Fibroblast of skin of right biceps (primary cell): ENCODE results near the gene KRTAP12-2.
"Not testable (repeated sequence)": the region's sequence is repeated elsewhere in the genome, so short reads cannot be mapped to it uniquely, and the experiment has no call there.

Source experiments
- DNase-seq: peaks from one replicate; pipeline ENCODE4 v3.0.0-alpha.2; 2013

Gene KRTAP12-2

DNA sequence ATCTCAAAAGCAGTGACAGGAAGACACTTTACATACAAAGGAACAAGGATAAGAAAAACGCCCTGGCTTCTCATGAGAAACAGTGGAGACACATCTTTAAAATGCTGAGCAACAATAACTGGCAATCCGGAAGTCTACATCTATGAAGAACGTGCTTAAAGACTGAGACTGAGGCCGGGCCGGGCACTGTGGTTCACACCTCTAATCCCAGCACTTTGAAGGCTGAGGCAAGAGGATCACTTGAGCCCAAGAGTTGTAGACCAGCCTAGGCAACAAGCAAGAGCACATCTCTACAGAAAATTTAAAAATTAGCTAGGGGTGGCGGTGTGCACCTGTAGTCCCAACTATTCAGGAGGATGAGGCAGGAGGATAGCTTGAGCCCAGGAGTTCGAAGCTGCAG is 17.4 kb upstream of the KRTAP12-2 start:
- DNase-seq: no peak

DNA sequence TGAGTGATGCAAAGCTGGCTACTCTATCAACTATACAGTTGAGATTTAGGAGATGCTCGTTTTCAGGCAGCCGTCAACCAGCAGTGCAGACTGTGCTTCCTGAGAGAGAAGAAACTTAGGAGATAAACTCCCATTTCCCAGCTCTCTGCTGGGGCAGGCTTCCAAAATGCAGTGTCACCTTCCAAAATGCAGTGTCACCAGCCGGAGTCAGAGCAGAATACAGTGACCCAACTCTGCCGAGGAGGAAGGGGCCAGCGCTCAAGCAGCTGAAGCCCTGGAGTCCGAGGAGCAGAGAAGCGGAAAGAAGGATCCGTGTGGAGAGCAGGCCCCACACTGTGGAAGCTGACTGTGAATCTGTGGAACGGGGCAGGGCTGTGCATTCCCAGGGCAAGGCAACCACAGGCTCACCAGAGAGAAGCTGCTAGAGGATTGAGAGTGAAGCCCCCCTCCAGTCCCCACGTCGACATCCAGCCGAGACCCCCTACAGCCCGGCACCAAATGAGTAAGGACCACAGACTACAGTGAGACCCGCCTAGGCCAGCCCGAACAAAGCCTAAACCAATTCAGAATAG is 15.9 kb upstream of the KRTAP12-2 start:
- no peak for DNase-seq

DNA sequence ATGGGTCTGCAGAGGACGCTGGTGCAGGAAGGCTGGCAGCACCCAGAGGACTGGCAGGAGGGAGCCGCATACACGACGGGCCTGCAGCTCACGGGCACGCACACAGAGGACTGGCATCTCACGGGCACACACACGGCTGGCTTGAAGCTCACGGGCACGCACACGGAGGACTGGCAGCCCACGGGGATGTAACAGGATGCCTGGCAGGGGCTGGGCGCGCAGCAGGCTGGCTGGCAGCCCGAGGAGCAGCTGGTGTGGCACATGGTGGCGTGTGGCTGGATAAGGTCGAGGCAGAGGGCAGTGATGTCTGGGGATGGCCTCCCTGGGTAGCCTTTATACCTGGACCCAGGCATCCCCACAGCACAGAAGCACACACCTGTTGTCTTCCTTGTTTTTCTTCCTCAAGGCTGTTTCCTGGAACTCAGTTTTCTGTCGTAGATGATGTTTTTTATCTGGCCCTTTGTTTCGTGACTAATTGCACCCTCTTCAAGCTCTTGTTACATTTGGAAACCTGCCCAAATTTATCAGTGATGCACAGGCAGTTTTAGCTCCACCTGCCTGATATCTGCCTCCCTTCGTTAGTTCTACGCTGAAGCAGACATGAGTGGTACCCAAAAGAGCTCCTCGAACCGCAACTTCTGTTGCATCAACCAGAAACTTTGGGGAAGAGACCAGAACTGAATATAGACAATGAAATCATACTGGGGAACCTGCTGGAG is 15.3 kb upstream of the KRTAP12-2 start, which contains the start of gene KRTAP12-1:
Gene KRTAP12-1 (minus strand): TSS at position 303 of the 719 bp plus-strand sequence. CDS start 40 bp downstream, at position 263.
- no peak for DNase-seq

DNA sequence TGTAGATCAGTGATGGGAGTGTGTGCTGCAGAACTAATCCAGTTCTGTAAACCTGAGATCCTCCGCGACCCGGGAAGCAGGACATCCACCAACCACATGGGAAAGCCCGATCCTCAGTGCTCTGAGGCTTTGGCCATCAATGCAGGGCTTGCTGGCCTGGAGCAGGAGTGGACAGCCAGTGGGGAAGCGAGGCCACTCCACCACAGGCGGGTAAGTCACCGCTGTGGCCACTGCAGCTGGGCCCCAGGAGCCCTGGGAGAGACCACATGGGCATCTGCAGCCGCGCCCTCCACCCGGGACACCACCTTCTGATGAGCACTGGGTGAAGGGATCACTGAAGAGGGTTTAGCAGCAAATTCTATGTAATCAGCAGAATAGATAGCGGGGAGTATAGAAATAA is 14.4 kb upstream of the KRTAP12-2 start:
- DNase-seq: no peak

DNA sequence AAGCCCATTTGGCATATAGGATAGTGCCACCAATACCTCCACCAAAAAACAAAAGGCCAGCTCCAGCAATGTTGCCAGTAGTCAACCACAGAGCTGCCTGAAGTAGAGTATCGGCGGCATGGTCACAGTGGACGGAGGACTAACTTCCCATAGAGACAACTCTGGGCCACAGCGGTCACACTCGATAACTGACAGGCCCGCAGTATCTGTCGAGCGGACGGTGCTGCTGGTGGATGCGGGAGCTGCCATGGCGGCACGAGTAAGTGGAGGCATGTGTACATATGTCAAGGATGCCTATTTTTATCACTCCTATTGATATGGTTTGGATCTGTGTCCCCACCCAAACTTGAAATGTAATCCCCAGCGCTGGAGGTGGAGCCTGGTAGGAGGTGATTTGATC is 11.2 kb upstream of the KRTAP12-2 start:
- DNase-seq: no peak

DNA sequence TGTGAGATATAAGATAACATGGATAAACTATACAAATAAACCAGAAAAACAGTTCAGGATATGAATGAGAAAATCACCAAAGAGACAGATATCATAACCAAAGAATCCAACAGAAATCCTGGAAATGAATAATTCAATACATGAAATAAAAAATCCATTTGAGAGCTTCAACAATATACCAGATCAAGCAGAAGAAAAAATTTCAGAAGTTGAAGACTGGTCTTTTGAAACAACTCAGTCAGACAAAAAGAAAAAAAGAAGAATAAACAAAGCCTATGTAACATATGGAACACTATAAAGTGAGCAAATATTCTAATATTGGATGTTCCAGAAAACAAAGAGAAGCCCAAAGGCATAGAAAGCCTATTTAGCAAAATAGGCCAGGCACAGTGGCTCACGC is 5.2 kb upstream of the KRTAP12-2 start:
- no peak for DNase-seq

DNA sequence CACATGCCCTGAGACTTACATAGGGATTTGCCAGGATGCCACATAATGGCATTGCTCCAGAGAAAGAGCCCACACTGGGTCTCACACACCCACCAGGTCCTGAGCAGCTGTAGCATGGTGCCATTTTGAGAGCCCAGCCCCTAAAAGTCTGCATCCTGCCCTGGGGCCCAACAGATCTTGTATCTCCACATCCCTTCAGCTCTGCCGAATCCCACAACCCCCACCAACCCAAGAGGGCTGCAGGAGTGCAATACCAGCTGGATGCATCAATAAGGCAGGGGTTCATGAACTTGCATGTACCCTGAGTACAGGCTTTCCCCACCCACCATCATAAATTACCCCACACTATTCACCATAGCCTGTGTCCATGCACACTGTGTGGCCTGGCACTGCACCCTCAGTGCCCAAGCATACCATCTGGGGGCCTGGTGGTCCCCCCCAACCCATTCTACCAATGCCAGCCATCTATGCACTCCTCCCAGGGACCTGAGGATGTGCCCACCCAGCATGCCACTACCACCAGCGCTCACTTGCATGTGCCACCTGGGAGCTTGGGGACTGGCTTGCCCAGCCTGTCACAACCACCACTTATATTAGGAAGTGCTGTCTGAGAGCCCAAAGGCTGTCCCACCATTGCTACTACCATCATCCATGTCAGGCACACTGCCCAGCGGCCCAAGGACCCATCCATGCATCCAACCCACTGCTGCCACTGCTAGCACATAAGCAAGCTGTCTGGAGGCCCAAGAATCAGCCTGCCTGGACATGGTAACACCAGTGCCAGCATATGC is 4.1 kb upstream of the KRTAP12-2 start:
- no peak for DNase-seq

DNA sequence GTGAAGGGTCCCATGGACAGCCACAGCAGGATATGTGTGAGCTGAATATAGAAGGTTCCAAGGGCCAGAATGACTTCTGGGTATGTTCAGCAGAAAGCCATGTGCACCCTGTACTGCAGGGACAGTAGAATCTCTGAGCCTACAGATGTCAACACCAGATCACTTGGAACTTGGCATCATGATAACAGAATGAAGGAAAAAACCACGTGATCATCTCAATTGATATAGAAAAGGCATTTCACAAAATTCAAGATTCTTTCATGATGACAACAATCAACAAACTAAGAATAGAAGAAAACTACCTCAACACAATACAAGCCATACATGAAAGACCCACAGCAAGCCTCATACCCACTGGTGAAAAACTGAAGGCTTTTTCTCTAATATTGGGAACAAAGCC is 885 bp upstream of the KRTAP12-2 start:
- no peak for DNase-seq

DNA sequence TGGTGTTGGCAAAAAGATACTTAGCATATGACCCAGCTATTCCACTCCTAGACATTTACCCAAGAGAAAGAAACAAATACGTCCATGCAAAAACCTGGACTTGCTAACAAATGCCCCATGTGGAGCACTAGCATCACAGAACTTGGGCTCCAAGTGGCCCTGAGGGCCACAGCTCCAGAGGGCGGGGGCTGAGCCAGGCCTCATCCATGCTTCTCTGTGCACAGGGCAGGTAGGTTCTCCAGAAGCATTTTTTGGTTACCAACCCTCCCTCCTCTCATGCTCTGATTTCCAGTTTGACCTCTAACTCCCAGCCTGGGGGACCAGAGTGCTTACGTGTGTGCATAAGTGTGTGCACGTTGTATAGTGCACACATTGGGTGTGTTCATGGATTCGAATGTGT is 2.0 kb downstream of the KRTAP12-2 start:
- DNase-seq: no peak

DNA sequence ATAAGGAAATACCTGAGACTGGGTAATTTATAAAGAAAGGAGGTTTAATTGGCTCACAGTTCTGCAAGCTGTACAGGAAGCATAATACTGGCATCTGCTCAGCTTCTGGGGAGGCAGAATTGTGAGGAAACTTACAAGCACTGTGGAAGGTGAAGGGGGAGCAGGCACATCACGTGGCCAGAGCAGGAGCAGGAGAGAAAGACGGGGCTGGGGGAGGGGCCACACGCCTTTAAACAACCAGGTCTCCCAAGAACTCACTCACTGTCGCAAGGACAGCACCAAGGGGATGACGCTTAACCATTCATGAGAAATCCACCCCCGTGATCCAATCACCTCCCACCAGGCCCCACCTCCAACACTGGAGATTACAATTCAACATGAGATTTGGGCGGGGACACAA is 5.2 kb downstream of the KRTAP12-2 start:
- DNase-seq: not testable (repeated sequence)

DNA sequence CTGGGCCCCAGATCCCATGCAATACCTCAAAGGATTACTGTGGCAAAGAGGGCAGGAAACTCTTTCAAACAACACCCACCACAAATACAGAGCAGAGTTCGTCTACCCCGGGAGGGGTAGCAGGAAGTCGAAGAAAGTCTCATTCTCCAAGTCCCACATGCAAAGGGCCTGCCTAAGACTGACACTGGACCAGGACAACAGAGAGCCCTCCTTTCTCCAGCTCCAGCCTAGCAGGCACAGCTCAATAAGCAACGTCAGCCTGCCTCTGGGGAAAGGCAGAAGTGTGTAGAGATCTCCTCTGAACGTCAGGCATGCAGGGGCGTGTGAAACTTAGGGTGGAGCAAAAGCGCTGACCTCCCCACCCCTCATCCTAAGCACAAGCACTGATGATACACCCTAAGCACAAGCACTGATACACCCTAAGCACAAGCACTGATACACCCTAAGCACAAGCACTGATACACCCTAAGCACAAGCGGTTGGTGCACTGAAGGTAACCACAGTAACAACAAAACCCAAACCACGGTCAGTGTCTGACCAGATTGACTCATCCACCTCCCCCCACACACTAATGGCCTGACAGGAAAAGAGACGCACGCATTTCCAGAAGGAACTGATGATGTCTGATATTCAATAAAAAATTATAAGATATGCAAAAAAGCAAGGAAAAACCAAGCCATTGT is 7.7 kb downstream of the KRTAP12-2 start:
- DNase-seq: no peak

DNA sequence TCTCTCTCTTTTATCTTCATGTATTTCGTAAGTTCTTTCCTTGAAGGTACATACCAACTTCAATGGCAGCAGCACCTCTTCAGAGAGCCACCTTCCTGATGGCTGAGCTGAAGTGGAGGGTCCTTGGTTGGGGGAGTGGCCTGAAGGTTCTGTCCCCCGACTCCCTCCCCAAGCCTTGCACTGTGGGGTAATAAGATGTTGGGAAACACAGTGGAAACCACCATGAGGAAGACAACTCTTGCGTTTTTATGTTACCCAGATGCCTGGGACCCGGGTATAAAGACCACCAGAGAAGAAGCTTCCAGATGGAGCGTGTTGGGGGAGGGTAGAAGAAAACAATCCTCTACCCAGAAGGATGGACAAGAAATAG is 8.2 kb downstream of the KRTAP12-2 start:
- DNase-seq: no peak

DNA sequence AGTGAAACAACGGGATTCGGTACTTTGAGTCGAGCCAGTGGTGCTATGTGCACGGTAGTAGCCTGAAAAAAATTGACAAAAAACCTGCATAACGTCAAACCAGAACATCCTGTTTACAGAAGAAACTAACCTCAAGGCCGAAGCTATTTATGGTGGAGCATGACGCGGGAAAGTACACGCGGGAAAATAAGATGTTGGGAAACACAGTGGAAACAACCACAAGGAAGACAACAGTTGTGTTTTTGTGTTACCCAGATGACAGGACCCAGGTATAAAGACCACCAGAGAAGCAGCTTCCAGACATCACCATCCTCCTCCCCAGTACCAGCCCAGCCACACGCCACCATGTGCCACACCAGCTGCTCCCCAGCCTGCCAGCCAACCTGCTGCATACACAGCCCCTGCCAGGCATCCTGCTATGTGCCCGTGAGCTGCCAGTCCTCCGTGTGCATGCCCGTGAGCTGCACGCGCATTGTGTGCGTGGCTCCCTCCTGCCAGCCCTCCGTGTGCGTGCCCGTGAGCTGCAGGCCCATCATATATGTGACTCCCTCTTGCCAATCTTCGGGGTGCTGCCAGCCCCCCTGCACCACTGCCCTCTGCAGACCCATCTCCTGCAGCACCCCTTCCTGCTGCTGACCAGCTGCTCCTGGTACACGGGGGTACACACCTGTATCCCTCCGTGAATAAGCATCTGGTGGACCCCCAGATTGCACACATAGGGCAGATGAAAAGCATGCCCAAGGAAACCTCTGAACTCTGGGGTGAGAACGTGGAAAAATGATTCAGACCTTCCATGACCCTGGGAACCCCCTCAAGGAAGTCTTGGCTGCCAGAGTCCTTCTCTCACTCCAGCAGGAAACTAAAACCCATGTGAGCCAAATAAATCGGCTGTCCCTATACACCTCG is 8.8 kb downstream of the KRTAP12-2 start, which contains the start of gene KRTAP12-3:
Gene KRTAP12-3 (plus strand): TSS at position 298 of the 906 bp plus-strand sequence. CDS start 48 bp downstream, at position 346.
- DNase-seq: no peak

DNA sequence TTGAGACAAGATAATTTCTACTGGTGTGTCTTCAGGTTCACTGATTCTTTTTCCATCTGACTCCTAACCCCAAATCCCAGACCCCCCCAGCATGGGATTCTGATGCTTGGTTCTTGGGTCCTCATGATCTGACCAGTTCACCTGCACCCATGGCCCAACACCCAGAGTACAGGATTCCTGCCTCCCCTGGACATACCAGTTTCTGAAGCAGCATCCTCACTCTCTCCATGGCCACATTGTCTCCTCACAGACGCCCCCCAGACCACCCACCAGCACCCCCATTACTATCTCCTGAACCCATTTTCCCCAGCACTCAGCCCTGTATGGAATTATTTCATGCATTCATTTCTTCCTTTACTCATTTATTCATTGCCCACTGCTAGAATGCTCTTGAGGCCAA is 9.9 kb downstream of the KRTAP12-2 start:
- DNase-seq: no peak

DNA sequence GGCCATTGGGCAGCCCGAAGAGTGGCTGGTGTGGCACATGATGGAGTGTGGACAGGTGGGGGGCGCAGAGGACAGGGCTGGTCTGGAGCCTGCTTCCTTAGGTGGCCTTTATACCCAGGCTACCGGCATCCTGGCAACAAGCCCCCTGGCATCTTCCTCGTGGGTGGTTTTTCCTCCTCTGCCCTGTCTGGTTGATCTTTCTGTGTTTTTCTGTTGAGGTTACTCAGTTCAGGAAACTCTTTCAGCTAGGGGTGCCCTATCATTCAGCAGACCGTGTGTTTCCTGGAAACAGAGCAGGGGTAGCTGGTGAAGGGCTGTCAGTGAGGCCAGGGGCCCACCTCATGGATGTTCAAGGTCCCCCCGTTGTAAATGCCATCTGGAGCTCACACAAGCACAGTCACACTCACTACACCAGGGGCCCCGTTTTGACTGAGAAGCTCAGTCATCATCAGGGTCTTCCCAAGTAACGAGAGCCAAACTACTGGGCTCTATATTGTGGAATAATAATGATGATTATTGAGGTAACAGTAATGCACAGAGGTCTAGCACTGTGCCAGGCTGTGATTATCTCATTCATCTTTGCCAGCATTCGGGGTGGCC is 12.1 kb downstream of the KRTAP12-2 start, which contains the start of gene KRTAP12-4:
Gene KRTAP12-4 (minus strand): TSS at position 84 of the 600 bp plus-strand sequence. CDS start 45 bp downstream, at position 39.
- no peak for DNase-seq

DNA sequence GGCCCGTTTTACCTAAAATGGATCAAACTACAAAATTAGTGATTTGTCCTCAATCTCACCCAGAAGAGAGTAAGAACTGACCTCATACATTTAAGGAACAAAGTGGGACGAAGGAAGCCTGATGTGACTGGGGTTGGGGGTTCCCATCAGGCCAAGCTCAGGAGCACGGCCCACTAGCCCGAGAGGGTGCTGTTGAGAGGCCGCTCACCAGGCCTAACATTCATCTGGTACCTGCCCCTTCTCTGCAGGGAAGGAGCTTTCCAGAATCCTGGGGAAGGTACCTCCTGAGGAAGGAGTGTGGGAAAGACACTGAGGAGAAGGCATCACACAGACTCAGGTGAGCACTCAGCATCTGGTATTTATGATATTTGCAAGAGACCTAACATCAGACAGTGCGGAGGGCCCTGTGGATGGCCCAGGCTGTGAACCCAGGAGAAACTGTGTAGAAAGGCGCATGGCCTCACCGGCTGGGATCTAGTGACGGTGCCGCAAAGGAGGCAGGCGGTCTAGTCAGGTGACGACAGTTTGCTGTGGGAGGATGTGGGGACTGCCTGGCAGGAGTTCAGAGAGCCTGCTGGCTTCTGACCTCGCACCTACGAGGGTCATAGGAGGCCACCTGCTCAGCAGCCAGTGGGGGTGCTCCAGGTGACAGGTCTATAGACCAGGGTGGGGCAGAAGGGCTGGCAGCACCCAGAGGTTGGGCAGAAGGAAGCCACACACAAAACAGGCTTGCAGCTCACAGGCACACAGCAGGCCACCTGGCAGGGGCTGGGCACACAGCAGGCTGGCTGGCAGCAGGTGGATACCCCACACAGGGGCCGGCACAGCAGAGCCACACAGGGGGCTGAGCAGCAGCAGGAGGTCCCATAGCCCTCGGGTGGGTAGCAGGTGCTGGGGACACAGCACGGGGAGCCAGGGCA is 12.8 kb downstream of the KRTAP12-2 start:
- no peak for DNase-seq

DNA sequence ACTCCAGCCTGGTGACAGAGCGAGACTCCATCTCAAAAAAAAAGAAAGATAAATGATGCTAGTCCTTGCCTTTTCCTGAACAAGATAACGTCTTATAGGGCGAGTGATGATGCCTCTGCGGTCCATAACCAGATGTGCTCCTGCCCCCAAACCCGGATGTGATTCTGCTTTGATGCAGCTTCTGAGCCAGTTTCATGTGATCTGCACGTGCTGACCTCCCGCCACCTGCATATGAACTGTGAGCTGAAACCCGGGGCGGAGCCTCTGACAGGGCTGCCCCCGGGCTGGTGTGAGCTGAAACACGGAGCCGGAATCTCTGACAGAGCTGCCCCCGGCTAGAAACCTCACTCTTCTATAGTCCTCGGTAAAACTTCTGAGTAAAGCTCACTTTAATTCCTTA is 13.6 kb downstream of the KRTAP12-2 start:
- DNase-seq: no peak

DNA sequence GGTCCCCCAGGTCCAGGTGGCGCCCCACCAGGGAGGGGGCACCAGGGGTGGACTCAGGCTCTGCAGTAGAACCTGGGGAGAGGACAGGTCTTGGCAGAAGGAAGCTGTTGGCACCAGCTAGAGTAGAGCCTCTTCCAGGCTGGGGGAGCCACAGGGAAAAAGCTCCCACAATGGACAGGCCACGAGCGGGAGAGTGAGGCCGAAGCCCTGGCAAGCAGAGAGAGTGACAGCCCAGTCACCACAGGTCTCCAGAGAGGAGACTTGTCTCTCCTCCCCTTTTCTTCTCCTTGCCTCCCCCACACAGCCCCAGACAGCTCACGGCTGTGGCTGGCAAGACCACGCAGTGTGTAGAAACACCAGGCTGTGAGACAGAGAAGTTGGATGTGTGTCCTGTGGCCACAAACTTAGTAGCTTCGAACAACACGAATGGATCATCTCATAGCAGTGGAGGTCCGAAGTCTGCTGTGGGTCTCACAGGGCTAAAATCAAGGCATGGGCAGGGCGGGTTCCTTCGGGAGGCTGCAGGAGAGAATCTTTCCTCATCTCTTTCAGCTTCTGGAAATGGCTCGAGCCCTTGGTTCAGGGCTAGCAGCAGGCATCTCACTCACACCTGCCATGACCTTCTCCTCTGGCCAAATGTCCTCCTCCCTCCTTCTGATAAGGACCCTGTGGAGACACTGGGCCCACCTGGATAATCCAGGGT is 15.6 kb downstream of the KRTAP12-2 start:
- no peak for DNase-seq

DNA sequence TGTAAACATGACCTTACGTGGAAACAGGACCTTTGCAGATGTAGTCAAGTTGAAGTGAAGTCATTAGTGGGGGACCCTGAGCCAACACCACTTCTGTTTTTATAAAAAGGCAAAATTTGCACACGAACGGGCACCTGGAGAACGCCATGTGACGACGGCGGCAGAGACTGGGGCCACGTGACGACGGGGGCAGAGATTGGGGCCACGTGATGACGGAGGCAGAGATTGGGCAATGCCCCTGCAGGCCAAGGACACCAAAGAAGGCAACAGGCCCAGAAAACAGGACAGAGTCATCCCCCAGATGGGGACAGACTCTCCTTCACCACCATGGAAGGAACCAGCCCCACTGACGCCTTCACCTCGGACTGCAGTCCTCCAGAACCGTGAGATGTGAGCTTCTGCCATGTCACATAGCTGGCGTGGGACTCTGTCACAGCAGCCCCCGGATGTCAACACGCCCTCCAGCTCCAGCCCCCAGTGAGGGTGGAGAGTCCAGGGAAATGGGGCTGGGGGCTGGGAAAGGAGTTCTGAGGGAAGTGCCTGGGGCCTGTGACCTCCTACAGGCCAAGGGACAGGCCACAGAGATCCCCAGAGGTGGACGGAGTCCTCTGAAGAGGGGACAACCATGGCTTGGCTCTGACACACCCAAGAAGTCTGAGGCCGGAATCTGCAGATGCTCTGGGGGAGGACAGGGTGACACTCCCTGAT is 16.3 kb downstream of the KRTAP12-2 start:
- no peak for DNase-seq
